GM18909 (cell line): ENCODE measurements around the gene DDX52.
"Not testable (repeated sequence)": the region's sequence is repeated elsewhere in the genome, so short reads cannot be mapped to it uniquely, and the experiment has no call there.

Source experiments
- ATAC-seq: cut with Tn5 transposase; IDR thresholded peaks from one replicate; pipeline ENCODE4 v1.9.1; 2021; ENCODE audit warnings: mild to moderate bottlenecking; ENCODE audit not compliant: unreplicated experiment, poor library complexity

Gene DDX52

GRCh38 chr17:37659925-37660324, 16.7 kb upstream of the DDX52 start:
- ATAC-seq = no peak

- no peak for ATAC-seq
Measured at GRCh38 chr17:37657202-37657601, 14.0 kb upstream of the DDX52 start.

DNA sequence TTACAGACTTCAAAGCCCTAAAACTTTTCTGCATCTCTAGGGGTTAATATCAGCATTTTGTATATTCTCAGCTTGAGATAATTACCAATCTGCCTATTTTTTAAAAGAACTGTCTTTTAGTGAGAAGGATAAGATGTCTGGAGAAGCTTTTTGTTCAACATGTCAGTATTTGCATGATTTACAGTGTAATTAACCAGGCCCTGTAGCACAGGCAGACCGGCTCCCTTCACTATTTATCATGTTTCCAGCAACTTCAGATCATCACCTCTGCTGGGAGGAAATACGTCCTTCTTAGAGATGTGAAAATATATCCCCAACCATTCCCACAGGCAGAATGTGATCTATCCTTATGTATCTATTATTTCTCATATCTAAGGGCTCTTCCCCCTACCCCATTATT, 8.6 kb upstream of the DDX52 start:
- ATAC-seq = no peak

- ATAC-seq = no peak
Measured at GRCh38 chr17:37650419-37651003, 7.3 kb upstream of the DDX52 start.

DNA sequence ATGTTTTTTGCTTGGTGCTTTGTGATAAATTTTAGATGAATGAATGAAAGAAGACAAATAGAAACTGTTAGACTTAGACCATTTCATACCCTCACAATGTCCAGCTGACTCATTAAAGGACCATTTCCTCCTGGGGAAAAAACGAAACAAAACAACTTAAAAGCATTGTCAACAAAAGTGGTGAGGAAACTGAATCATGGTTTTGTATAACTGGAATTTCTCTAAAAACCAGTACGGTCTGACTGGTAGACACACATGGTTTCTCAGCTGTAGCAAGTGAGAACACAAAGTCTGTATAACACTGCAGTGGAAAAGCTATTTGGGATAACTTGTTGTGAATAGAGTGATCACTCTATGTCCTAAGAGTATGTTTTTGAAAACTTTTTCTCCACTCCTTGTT, 5.3 kb upstream of the DDX52 start:
- ATAC-seq = no peak

DNA sequence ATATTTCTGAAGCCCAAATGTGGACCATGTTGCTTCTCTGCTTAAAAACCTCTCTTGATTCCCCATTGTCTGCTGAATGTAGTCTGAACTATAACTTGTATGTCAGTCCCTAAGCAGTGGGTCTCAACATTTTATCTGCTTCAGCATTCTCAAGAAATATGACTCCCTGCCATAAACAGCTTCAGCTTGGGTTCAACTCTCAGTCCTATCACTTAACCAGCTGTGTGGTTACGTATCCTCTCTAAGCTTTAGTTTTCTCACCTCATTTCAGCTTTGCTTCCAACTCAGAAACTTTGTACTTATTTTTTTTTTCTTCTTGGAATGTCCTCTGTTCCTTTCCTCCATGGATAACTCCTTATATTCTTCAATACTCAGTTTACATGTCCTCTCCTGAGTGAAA, 4.6 kb upstream of the DDX52 start:
- ATAC-seq = no peak

DNA sequence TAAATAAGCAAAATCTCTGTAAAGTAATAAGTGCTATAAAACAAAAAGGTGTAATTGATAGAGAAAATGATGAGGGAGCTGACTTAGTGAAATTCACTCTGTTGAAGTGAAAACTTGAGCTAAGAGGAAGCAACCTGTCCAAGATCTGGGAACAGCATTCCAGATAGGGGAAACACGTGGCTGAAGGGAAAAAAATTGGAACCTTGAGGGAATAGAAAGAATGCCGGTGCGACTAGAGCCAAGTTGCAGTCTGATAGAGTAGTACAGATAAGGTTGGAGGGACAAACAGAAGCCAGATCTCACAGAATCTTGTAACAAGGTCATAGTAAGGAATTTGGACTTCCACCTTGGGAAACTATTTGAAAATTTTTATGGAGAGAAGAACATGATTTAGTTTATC, 623 bp upstream of the DDX52 start:
- no peak for ATAC-seq

DNA sequence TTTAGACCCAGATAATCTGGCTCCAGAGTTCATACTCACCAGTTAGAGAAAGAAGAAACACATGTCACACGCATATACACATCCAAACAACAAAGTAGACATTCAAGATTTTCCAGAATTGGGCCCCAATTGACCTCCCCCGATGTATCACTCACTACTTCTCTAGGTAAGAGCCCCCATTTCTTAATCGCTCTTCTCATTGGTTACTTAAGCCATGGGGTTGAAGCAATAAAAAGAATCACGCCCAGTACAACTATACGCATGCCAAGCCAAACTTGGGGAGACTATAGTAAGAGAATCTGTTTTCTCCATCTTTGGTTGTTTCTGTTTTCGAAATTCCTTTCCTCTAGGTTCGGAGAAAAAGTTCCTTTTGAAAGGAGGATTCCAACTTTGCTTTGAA, 565 bp downstream of the DDX52 start:
- no peak for ATAC-seq

GRCh38 chr17:37640015-37640414, 3.2 kb downstream of the DDX52 start:
- ATAC-seq = no peak

GRCh38 chr17:37637956-37638355, 5.3 kb downstream of the DDX52 start:
- ATAC-seq = no peak

- not testable (repeated sequence) for ATAC-seq
Measured at GRCh38 chr17:37616430-37616829, 26.8 kb downstream of the DDX52 start.

DNA sequence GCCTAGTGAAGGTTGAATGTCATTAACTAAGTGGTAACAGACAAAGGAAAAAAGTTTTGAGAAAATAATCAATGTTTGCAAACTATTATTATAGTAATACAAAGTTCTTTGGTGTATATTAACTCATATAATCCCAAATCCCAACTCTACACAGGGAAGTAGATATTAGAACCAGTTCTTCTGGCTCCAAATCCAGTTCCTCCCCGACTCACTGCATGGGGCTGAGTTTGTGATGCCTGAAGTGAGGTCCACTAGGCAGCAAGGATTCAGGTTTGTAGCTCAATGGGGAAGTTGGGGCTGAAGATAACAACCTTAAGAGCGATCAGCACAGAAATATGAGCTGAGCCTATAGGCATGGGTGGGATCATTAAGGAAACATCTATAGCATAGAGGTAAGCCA, 28.4 kb downstream of the DDX52 start:
- no peak for ATAC-seq

DNA sequence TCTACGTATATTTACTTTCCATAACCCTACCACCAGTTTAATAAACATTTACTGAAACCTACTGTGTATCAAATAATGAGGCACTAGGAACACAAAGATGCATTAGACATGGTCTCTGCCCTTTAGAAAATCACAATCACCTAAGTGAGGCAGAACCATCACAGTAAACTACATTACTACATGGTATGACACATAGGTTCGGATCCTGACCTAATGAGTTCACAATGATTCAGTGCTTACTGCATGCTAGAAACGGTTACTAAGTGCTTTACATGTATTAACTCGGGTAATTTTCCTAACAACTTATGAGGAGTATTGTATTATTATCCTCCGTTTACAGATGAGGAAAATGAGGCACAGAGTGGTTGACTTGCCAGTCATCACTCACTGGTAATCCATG, 28.9 kb downstream of the DDX52 start:
- no peak for ATAC-seq

DNA sequence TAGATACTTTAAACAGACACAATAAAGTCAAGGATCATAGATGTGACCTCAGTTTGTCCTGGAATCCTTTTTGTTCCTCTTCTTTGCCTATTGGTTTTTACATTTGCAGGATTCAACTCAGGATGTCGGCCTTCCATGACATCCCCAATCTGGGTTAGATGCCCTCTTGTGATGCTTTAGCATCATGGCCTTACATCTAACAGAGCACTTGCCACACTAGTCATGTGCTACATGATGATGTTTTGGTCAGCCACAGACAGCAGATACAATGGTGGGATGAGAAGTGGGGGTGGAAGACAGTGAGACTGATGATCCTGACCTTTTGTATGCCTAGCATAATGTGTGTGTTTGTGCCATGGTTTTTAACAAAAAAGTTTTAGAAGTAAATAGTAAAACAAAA, 32.3 kb downstream of the DDX52 start:
- ATAC-seq = no peak

DNA sequence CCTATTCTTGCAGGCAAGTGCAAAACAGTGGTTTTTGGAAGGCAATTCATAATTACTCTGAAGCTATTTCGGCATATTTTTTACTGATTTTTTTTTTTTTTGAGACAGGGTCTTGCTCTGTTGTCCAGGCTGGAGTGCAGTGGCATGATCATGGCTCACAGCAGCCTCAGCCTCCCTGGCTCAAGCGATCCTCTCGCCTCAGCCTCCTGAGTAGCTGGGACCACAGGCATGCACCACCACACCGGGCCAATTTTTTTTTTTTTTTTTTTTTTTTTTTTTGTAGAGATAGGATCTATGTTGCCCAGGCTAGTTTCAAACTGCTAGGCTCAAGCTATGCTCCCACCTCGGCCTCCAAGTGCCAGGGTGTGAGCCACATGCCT, 33.2 kb downstream of the DDX52 start:
- ATAC-seq = not testable (repeated sequence)

DNA sequence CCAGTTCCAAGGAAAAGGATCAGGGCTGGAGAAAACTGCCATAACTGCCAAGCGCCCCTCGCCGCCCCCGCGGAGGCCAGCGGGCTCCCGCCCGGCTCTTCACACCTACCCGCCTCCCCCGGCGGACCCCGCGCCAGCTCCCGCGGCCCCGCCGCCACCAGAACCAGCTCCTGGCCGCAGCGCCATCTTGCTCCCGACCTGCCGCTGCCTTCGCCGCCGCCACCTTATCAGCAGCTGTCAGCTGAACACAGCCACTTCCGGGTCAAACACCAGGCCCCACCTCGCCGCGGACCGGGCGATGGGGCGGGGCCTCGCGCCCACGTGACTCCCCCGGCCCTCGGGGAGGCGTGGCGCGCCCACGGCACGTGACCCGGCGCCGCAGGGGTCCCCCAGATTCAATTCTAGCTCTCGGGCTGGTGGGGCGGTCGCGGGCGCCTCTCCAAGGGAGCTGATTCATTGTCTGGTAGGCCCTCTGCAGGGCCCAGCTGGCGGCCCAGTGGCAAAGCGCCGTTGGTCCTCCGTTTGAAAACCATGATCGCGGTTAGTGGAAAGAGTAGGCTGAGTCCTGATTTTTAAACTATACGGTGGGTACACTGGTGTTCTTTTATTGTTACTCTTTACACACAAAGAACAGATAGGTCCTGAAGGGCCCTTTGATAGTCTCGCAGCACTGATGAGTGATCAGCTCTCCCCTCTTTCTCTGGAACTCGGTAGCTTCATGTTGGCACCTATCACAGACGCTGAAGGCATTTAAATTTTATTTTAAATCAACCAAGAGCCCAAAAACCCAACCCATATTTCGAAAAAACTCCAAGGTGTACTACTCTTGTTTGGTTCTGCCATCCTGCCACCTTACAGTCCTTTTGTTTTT, 33.8 kb downstream of the DDX52 start, which contains the start of gene SYNRG:
Gene SYNRG, minus strand, starts transcription at position 249 of the 871 bp plus-strand sequence. Its CDS starts 63 bp downstream, at position 186.
- peak; percentile 89 for ATAC-seq

DNA sequence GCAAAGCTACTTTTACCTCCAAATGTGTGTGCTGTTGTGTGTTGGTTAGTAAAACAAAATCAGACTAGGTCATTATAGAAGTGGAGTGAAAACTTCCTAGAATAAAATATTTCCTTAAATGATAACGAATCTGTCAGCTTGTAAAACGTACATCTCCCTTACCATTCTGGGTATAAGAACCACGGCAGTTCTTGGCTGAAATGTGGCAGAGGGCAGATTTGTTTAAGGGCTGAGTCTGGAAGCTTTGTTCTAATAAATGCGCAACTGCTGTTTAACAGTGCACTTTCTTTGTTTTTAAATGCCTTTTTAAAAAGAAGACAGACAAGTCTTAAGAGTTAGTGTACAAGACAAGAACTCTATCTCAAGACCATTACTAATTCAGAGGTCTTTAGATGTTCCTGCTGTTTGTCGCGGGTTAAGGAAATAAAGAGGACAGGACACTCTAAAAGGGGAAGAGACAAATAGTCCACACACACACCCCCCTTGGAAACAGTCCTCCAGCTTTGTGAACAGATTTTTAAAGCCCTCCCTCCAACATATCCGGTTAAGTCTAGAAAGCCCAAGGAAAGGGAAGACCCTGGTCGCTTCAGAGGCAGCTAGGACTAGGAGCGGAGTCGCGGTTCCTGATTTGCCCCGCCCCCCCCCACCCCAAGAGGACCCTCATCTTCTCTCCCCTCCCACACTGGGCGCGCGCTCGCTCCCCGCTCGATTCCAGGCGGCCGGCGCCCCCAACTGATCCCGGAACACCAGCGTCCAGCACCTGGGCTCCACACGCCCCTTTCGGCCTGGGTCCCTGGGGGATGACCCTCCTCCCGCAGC, 34.7 kb downstream of the DDX52 start:
- ATAC-seq = peak; percentile 25

DNA sequence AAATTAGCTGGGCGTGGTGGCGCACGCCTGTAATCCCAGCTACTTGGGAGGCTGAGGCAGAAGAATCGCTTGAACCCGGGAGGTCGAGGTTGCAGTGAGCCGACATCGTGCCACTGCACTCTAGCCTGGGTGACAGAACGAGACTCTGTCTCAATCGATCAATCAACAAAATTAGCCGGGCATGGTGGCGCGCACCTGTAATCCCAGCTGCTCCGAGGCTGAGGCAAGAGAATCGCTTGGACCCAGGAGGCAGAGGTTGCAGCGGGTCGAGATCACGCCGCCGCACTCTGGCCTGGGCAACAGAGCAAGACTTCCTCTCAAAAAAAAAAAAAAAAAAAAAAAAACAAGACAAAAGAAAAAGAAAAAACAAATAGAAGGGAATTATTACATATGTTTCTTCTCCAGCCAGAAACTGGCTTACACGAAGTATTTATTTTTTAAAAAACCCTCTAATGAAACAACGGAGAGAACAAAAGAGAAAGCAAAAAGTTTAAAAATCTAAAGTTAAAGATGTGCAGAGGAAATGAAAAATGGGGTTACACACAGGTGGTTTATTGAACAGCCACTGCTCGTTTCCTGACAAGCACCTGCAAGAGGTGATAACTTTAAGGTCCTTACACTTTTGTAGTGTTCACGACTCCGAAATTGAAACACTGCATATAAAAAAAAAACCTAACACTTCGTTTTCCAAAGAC, 35.5 kb downstream of the DDX52 start:
- no peak for ATAC-seq

DNA sequence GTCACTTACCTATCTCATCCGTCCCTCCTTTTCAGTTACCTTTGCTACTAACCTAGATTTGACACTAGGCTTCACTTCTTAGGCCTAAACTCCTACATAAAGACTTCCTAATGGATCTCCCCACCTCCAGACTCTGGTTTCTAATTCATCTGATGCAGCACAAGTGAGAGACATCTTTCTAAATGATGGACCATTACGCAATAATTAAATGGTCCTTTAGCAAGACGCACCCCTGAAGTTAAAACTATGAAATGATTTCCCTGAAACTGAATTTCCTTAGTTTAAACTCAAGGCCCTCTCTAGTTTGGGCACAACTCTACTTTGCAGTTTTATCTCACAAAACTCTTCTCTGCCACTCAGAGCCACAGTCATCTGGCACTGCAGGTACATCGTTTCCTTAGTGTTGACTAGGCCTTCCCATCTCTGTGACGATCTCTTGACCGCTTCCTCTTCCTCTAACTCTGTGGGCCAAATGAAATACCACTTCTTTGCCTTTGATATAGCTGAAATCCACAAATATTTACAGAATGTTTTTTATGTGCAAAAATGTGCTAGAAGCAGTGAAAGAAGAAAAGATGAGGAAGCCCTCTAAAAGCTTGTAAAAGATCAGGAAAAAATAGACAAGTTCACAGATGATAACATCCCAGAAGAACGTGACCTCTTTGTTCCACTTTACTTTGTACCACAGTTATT, 37.3 kb downstream of the DDX52 start:
- no peak for ATAC-seq

GRCh38 chr17:37605081-37605480, 38.2 kb downstream of the DDX52 start:
- no peak for ATAC-seq
